HEK293 (cell line): ENCODE measurements around the gene KCNQ1.

Experiments
- AEBP2 ChIP-seq: fragments of 450-650 bp; formaldehyde crosslinking; IDR thresholded peaks from 2 replicates; pipeline ENCODE4 v1.5.1; 2016; ENCODE audit warnings: missing biosample characterization, missing genetic modification characterization, borderline replicate concordance
- BCL11A ChIP-seq: fragments of 450-650 bp; formaldehyde crosslinking; IDR thresholded peaks from 2 replicates; pipeline ENCODE4 v1.5.1; 2016; ENCODE audit warnings: low read depth, missing biosample characterization, missing genetic modification characterization
- BCL11B ChIP-seq: fragments of 450-650 bp; formaldehyde crosslinking; IDR thresholded peaks from 2 replicates; pipeline ENCODE4 v1.5.1; 2016; ENCODE audit warnings: low read depth, missing biosample characterization, missing genetic modification characterization
- FEZF1 ChIP-seq: fragments of 450-650 bp; formaldehyde crosslinking; IDR thresholded peaks from 2 replicates; pipeline ENCODE4 v1.5.1; 2016; ENCODE audit warnings: missing biosample characterization, missing genetic modification characterization
- HOXC10 ChIP-seq: sonication (generic); formaldehyde crosslinking; IDR thresholded peaks from 2 replicates; pipeline ENCODE4 v1.8.1; 2023; ENCODE audit warnings: mild to moderate bottlenecking, missing genetic modification reagents
- HOXD13 ChIP-seq: sonication (generic); formaldehyde crosslinking; IDR thresholded peaks from 2 replicates; pipeline ENCODE4 v1.8.0; 2022; ENCODE audit warnings: missing genetic modification reagents, borderline replicate concordance
- KLF8 ChIP-seq: fragments of 450-650 bp; formaldehyde crosslinking; IDR thresholded peaks from 2 replicates; pipeline ENCODE4 v1.5.1; 2016; ENCODE audit warnings: missing biosample characterization, missing genetic modification characterization
- OVOL3 ChIP-seq: fragments of 450-650 bp; formaldehyde crosslinking; IDR thresholded peaks from 2 replicates; pipeline ENCODE4 v1.5.1; 2016; ENCODE audit warnings: missing biosample characterization, missing genetic modification characterization
- SCRT1 ChIP-seq: fragments of 450-650 bp; formaldehyde crosslinking; IDR thresholded peaks from 2 replicates; pipeline ENCODE4 v1.5.1; 2016; ENCODE audit warnings: missing biosample characterization, missing genetic modification characterization, borderline replicate concordance
- SP3 ChIP-seq: fragments of 450-650 bp; formaldehyde crosslinking; IDR thresholded peaks from 2 replicates; pipeline ENCODE4 v1.5.1; 2016; ENCODE audit warnings: missing biosample characterization, missing genetic modification characterization
- TRIM28 ChIP-seq: IDR thresholded peaks from 2 replicates; pipeline ENCODE4 v1.6.1; 2011; ENCODE audit warnings: low read length, control low read depth, borderline replicate concordance
- ZBTB7A ChIP-seq: fragments of 450-650 bp; formaldehyde crosslinking; IDR thresholded peaks from 2 replicates; pipeline ENCODE4 v1.5.1; 2016; ENCODE audit warnings: low read depth, missing biosample characterization, missing genetic modification characterization
- ZFP41 ChIP-seq: fragments of 450-650 bp; formaldehyde crosslinking; IDR thresholded peaks from 2 replicates; pipeline ENCODE4 v1.5.1; 2016; ENCODE audit warnings: missing biosample characterization, missing genetic modification characterization, borderline replicate concordance
- ZNF10 ChIP-seq: fragments of 450-650 bp; formaldehyde crosslinking; IDR thresholded peaks from 2 replicates; pipeline ENCODE4 v1.5.1; 2017; ENCODE audit warnings: missing biosample characterization, missing genetic modification characterization
- ZNF140 ChIP-seq: fragments of 450-650 bp; formaldehyde crosslinking; IDR thresholded peaks from 2 replicates; pipeline ENCODE4 v1.5.1; 2016; ENCODE audit warnings: missing biosample characterization, missing genetic modification characterization
- ZNF211 ChIP-seq: fragments of 450-650 bp; formaldehyde crosslinking; IDR thresholded peaks from 2 replicates; pipeline ENCODE4 v1.5.1; 2016; ENCODE audit warnings: low read depth, missing biosample characterization, missing genetic modification characterization
- ZNF302 ChIP-seq: fragments of 450-650 bp; formaldehyde crosslinking; IDR thresholded peaks from 2 replicates; pipeline ENCODE4 v1.5.1; 2016; ENCODE audit warnings: missing biosample characterization, missing genetic modification characterization, low read depth
- ZNF37A ChIP-seq: fragments of 450-650 bp; IDR thresholded peaks from 2 replicates; pipeline ENCODE4 v1.5.1; 2018; ENCODE audit warnings: missing biosample characterization, missing genetic modification characterization
- ZNF488 ChIP-seq: fragments of 450-650 bp; formaldehyde crosslinking; IDR thresholded peaks from 2 replicates; pipeline ENCODE4 v1.5.1; 2016; ENCODE audit warnings: missing biosample characterization, missing genetic modification characterization
- ZNF518A ChIP-seq: fragments of 450-650 bp; formaldehyde crosslinking; conservative IDR thresholded peaks from 2 replicates; pipeline ENCODE4 v1.5.1; 2016; ENCODE audit warnings: low read depth, missing biosample characterization, missing genetic modification characterization
- ZNF521 ChIP-seq: fragments of 450-650 bp; formaldehyde crosslinking; IDR thresholded peaks from 2 replicates; pipeline ENCODE4 v1.5.1; 2017; ENCODE audit warnings: missing biosample characterization, mild to moderate bottlenecking, missing genetic modification characterization
- ZNF658 ChIP-seq: fragments of 450-650 bp; formaldehyde crosslinking; IDR thresholded peaks from 2 replicates; pipeline ENCODE4; 2016; ENCODE audit warnings: missing biosample characterization, missing genetic modification characterization
- ZNF677 ChIP-seq: fragments of 450-650 bp; IDR thresholded peaks from 2 replicates; pipeline ENCODE4 v1.5.0; 2018; ENCODE audit warnings: missing biosample characterization, mild to moderate bottlenecking, missing genetic modification characterization, moderate library complexity
- ZNF76 ChIP-seq: fragments of 450-650 bp; formaldehyde crosslinking; IDR thresholded peaks from 2 replicates; pipeline ENCODE4; 2016; ENCODE audit warnings: low read depth, missing biosample characterization, missing genetic modification characterization, borderline replicate concordance
- ZNF792 ChIP-seq: fragments of 450-650 bp; formaldehyde crosslinking; IDR thresholded peaks from 2 replicates; pipeline ENCODE4 v1.5.1; 2016; ENCODE audit warnings: missing biosample characterization, missing genetic modification characterization
- ZNF837 ChIP-seq: fragments of 450-650 bp; formaldehyde crosslinking; IDR thresholded peaks from 2 replicates; pipeline ENCODE4 v1.5.1; 2016; ENCODE audit warnings: missing biosample characterization, missing genetic modification characterization
- ZSCAN4 ChIP-seq: fragments of 450-650 bp; formaldehyde crosslinking; IDR thresholded peaks from 2 replicates; pipeline ENCODE4 v1.5.1; 2017; ENCODE audit warnings: missing biosample characterization, missing genetic modification characterization
- TF ChIP-seq, protein P1 (sequence below): fragments of 450-650 bp; formaldehyde crosslinking; IDR thresholded peaks from 2 replicates; pipeline ENCODE4 v1.5.1; 2016; ENCODE audit warnings: missing biosample characterization, missing genetic modification characterization
- TF ChIP-seq, protein P2 (sequence below): fragments of 450-650 bp; formaldehyde crosslinking; IDR thresholded peaks from 2 replicates; pipeline ENCODE4 v1.5.1; 2016; ENCODE audit warnings: missing biosample characterization, missing genetic modification characterization

The KCNQ1 gene

GRCh38 chr11:2533587-2534133 lies 88.9 kb downstream of the KCNQ1 start (continued):
- no peak for TF ChIP-seq ZFP41
- TF ChIP-seq HOXC10, result no peak
- TF ChIP-seq ZNF792, result no peak
- TF ChIP-seq, protein P1, sequence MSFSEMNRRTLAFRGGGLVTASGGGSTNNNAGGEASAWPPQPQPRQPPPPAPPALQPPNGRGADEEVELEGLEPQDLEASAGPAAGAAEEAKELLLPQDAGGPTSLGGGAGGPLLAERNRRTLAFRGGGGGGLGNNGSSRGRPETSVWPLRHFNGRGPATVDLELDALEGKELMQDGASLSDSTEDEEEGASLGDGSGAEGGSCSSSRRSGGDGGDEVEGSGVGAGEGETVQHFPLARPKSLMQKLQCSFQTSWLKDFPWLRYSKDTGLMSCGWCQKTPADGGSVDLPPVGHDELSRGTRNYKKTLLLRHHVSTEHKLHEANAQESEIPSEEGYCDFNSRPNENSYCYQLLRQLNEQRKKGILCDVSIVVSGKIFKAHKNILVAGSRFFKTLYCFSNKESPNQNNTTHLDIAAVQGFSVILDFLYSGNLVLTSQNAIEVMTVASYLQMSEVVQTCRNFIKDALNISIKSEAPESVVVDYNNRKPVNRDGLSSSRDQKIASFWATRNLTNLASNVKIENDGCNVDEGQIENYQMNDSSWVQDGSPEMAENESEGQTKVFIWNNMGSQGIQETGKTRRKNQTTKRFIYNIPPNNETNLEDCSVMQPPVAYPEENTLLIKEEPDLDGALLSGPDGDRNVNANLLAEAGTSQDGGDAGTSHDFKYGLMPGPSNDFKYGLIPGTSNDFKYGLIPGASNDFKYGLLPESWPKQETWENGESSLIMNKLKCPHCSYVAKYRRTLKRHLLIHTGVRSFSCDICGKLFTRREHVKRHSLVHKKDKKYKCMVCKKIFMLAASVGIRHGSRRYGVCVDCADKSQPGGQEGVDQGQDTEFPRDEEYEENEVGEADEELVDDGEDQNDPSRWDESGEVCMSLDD (tag by site-specific recombination), result no peak
- TF ChIP-seq ZNF677 (tag by site-specific recombination), result no peak
- no peak for TF ChIP-seq AEBP2 (tag by site-specific recombination)
- TF ChIP-seq SP3 (tag by site-specific recombination), result no peak
- TF ChIP-seq ZBTB7A, result no peak
- no peak for TF ChIP-seq ZNF140 (tag by site-specific recombination)
- TF ChIP-seq ZNF658, result no peak
- no peak for TF ChIP-seq ZNF521
- TF ChIP-seq BCL11A (tag by site-specific recombination), result no peak
- no peak for TF ChIP-seq HOXD13
- TF ChIP-seq FEZF1, result peak; percentile 76
- no peak for TF ChIP-seq ZNF302 (tag by site-specific recombination)
- no peak for TF ChIP-seq OVOL3 (tag by site-specific recombination)
- no peak for TF ChIP-seq ZNF76
- TF ChIP-seq, protein P2, sequence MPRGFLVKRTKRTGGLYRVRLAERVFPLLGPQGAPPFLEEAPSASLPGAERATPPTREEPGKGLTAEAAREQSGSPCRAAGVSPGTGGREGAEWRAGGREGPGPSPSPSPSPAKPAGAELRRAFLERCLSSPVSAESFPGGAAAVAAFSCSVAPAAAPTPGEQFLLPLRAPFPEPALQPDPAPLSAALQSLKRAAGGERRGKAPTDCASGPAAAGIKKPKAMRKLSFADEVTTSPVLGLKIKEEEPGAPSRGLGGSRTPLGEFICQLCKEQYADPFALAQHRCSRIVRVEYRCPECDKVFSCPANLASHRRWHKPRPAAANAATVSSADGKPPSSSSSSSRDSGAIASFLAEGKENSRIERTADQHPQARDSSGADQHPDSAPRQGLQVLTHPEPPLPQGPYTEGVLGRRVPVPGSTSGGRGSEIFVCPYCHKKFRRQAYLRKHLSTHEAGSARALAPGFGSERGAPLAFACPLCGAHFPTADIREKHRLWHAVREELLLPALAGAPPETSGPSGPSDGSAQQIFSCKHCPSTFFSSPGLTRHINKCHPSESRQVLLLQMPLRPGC, result peak; percentile 58; the same call in 1 of the 2 replicates
- no peak for TF ChIP-seq ZNF37A (tag by site-specific recombination)
- TF ChIP-seq SCRT1 (tag by site-specific recombination), result no peak
- peak; percentile 34; the same call in 1 of the 2 replicates for TF ChIP-seq TRIM28
- TF ChIP-seq ZNF211 (tag by site-specific recombination), result no peak
- no peak for TF ChIP-seq ZSCAN4 (tag by site-specific recombination)
- no peak for TF ChIP-seq ZNF518A (tag by site-specific recombination)
- 0 out of 2 replicates have a peak, but pooled peaks have one; percentile 20 for TF ChIP-seq KLF8 (tag by site-specific recombination)
- TF ChIP-seq ZNF488, result no peak
- no peak for TF ChIP-seq ZNF837 (tag by site-specific recombination)
- TF ChIP-seq BCL11B (tag by site-specific recombination), result no peak
- TF ChIP-seq ZNF10 (tag by site-specific recombination), result no peak
